Cardiac muscle cell (in vitro differentiated cells and primary cell): ENCODE results near the gene C20orf204. TPM values are rescaled to one million over a fixed set of nuclear protein-coding genes. Genes with fewer than 3 reads are reported as not detected.

Experiments
- DNase-seq, 2 donors: peaks; one replicate each; pipeline versions ENCODE4 v3.0.0 to v3.0.0-alpha.2; 2010 to 2017; ENCODE audit warnings: low read depth in 1 of 2, low spot score in 1 of 2
- H3K27ac ChIP-seq: fragments of 200-600 bp; sonication (generic); 2 replicates; pipeline ENCODE4 v1.5.1; 2016
- H3K27me3 ChIP-seq: fragments of 200-600 bp; sonication (generic); 2 replicates; pipeline ENCODE4 v1.6.0; 2016; ENCODE audit warnings: control low read depth
- H3K36me3 ChIP-seq: fragments of 200-600 bp; sonication (generic); 2 replicates; pipeline ENCODE4 v1.5.1; 2016; ENCODE audit warnings: control low read depth
- H3K4me1 ChIP-seq: fragments of 200-600 bp; sonication (generic); 2 replicates; pipeline ENCODE4 v1.8.1; 2017; ENCODE audit warnings: low read depth, mild to moderate bottlenecking, mixed run types
- H3K4me3 ChIP-seq: fragments of 200-600 bp; sonication (generic); 2 replicates; pipeline ENCODE4 v1.5.1; 2016; ENCODE audit warnings: mild to moderate bottlenecking
- H3K9me3 ChIP-seq: fragments of 200-600 bp; sonication (generic); 2 replicates; pipeline ENCODE4 v1.5.1; 2017; ENCODE audit warnings: low read depth, mild to moderate bottlenecking, control low read depth
- CTCF ChIP-seq: IDR thresholded peaks from 2 replicates; pipeline ENCODE4 v1.5.1; 2012; ENCODE audit warnings: low read depth, mild to moderate bottlenecking, low read length
- polyA plus RNA-seq: library from polyadenylated mRNA; unstranded; fragments of >200 nt; fragmentation: Nextera tagmentation; extraction: Ambion mirVana; gene quantifications from 2 replicates; pipeline ENCODE4 v1.2.1, GENCODE V29; 2016
- total RNA-seq: library from RNA; depleted of rRNA; stranded (reverse); fragments of >200 nt; gene quantifications from 2 replicates; pipeline ENCODE4 v1.2.3, GENCODE V29; 2016

The C20orf204 gene
- total and polyA plus RNA-seq, 2 experiments from 2014 or later = 0.76 to 2.2 TPM

GRCh38 chr20:64043768-64044167 is 7.8 kb downstream of the C20orf204 start:
- peaks cover 96% of the 10 kb centered on the region for H3K27me3 ChIP-seq
- DNase-seq = no peak
- no peak overlapping the region for H3K4me3 ChIP-seq
- H3K27ac ChIP-seq = no peak overlapping the region
- TF ChIP-seq CTCF = no peak
- H3K4me1 ChIP-seq = no peaks in the 10 kb centered on the region
- no peaks in the 10 kb centered on the region for H3K9me3 ChIP-seq
- no peaks in the 10 kb centered on the region for H3K36me3 ChIP-seq

GRCh38 chr20:64044484-64045247 is 8.7 kb downstream of the C20orf204 start:
- Histone ChIP-seq H3K27me3 (peaks cover 97% of the 10 kb centered on the region), H3K36me3 (no peaks in the 10 kb centered on the region), H3K27ac (no peak overlapping the region), H3K4me3 (no peak overlapping the region), H3K4me1 (no peaks in the 10 kb centered on the region), H3K9me3 (no peaks in the 10 kb centered on the region)
- DNase-seq = peak in 1 of 2 donors; percentile 55
- TF ChIP-seq CTCF = no peak

- DNase-seq = no peak
- Histone ChIP-seq H3K27me3 (peaks cover 97% of the 10 kb centered on the region), H3K9me3 (no peaks in the 10 kb centered on the region), H3K36me3 (no peaks in the 10 kb centered on the region), H3K27ac (no peak overlapping the region), H3K4me3 (no peak overlapping the region), H3K4me1 (no peaks in the 10 kb centered on the region)
- no peak for TF ChIP-seq CTCF
Observed at GRCh38 chr20:64045346-64046011, 9.5 kb downstream of the C20orf204 start.

GRCh38 chr20:64047046-64047389 is 11.0 kb downstream of the C20orf204 start:
- TF ChIP-seq CTCF = no peak
- Histone ChIP-seq H3K36me3 (no peaks in the 10 kb centered on the region), H3K4me1 (no peaks in the 10 kb centered on the region), H3K4me3 (no peak overlapping the region), H3K27me3 (peaks cover 92% of the 10 kb centered on the region), H3K9me3 (no peaks in the 10 kb centered on the region), H3K27ac (no peak overlapping the region)
- DNase-seq = no peak

- Histone ChIP-seq H3K36me3 (no peaks in the 10 kb centered on the region), H3K9me3 (no peaks in the 10 kb centered on the region), H3K27me3 (peaks cover 85% of the 10 kb centered on the region), H3K4me3 (no peak overlapping the region), H3K27ac (no peak overlapping the region), H3K4me1 (no peaks in the 10 kb centered on the region)
- TF ChIP-seq CTCF = no peak
- DNase-seq = no peak
Observed at GRCh38 chr20:64047968-64048401, 12.0 kb downstream of the C20orf204 start.
